ENCODE results near the gene ARSG. TPM values are rescaled to one million over a fixed set of nuclear protein-coding genes. Genes with fewer than 3 reads are reported as not detected.
A peak's percentile ranks its signal among the peaks of the same experiment; 100 is the strongest.

ARSG gene
- polyA plus RNA-seq, 3 donors = 15.5 to 19.3 (median 19.2) TPM

- H3K9me3 ChIP-seq (replicated peaks in 1 of 2; ENCODE audit: control insufficient read depth in 1 of 2, insufficient read depth in 1 of 2, low read length in 2 of 2) = no peaks in the 10 kb centered on the region
- no peaks in the 10 kb centered on the region for H3K36me3 Mint-ChIP-seq
- no peak for TF ChIP-seq CTCF (IDR thresholded peaks at IDR 0.05)
- H2AFZ ChIP-seq (ENCODE audit: insufficient read depth, low read depth, low read length, poor library complexity, severe bottlenecking) = no peak overlapping the region
- peaks cover 27 to 31% of the 10 kb centered on the region in 2 donors for H3K4me1 ChIP-seq (ENCODE audit: control insufficient read depth in 1 of 2, insufficient read depth in 2 of 2, low read length in 2 of 2)
- no CpG with 5 or more reads among the region's 1 CpG for WGBS (ENCODE audit: insufficient coverage)
- no peak overlapping the region for H3K27ac ChIP-seq (ENCODE audit: low read depth in 1 of 2, low read length in 2 of 2)
- peaks cover 0 to 4% (median 0%) of the 10 kb centered on the region in 7 donors for H3K9me3 Mint-ChIP-seq
- H3K79me2 ChIP-seq (ENCODE audit: insufficient read depth, low read length) = peaks cover 4% of the 10 kb centered on the region
- peaks cover 40% of the 10 kb centered on the region for H3K4me1 Mint-ChIP-seq
- no peak overlapping the region for H3K9ac ChIP-seq (ENCODE audit: insufficient read depth, low read length, poor library complexity, severe bottlenecking)
- peak overlapping the region in 4 of 7 donors; percentile 3 to 59 (median 16) for H3K27ac Mint-ChIP-seq
- intact Hi-C loops (cut with micrococcal nuclease) = loop anchor here (5.0 to 10.0 kb wide), 3 partner anchors 51 to 496 kb away; partner anchors contain the start of gene PRKAR1A (in 1 of the 2)
- peaks cover 0 to 8% (median 3%) of the 10 kb centered on the region in 3 donors for H3K27me3 Mint-ChIP-seq (ENCODE audit: low read depth in 3 of 3)
- no peaks in the 10 kb centered on the region for H3K36me3 ChIP-seq (replicated peaks in 1 of 2; ENCODE audit: control insufficient read depth in 1 of 2, insufficient read depth in 2 of 2, low read length in 2 of 2)
- H3K4me3 ChIP-seq (replicated peaks in 1 of 3; ENCODE audit: low read depth in 2 of 3, low read length in 3 of 3) = no peak overlapping the region
- H3K27me3 ChIP-seq (ENCODE audit: control insufficient read depth in 2 of 2, insufficient read depth in 2 of 2, low read length in 2 of 2) = peaks cover 0 to 5% of the 10 kb centered on the region in 2 donors
- H3K4me3 Mint-ChIP-seq = no peak overlapping the region
- no peaks in the 10 kb centered on the region for H4K20me1 ChIP-seq (ENCODE audit: insufficient read depth, low read length)
- peak in 2 of 3 donors; percentile 49 to 55 for DNase-seq
- no peak overlapping the region for H3K4me2 ChIP-seq (replicated peaks; ENCODE audit: extremely low read depth, low read length, poor library complexity, severe bottlenecking)
Measured at GRCh38 chr17:68461122-68461539, 169.8 kb downstream of the ARSG start.

DNA sequence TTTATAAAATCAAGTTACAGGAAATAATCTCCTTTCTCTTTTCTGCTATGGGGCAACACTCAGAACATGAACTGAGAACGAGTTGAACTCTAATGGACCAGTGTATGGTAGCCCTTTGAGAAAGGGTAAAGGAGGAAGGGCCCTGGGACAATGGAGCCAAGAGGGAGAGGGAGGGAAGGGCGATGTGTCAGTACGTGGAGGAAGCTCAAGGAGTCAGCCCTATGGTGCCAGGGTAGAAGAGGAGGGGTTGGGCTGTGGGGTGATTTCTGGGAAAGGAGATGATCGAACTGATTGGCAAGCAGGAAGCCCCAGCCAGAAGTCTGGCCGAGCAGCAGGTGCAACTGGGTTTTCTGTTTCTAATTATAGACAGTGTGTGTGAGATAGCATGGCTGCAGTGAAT lies 170.3 kb downstream of the ARSG start:
- peak overlapping the region in 1 of 2 donors; percentile 9 for H3K4me3 Mint-ChIP-seq
- H3K9me3 Mint-ChIP-seq = no peaks in the 10 kb centered on the region
- H2AFZ ChIP-seq (ENCODE audit: insufficient read depth, low read depth, low read length, poor library complexity, severe bottlenecking) = no peak overlapping the region
- intact Hi-C loops (cut with micrococcal nuclease) = loop anchor here (5.0 to 10.0 kb wide), 3 partner anchors 51 to 497 kb away; partner anchors contain the start of gene PRKAR1A (in 1 of the 2)
- no peaks in the 10 kb centered on the region for H4K20me1 ChIP-seq (ENCODE audit: insufficient read depth, low read length)
- peaks cover 23 to 27% of the 10 kb centered on the region in 2 donors for H3K4me1 ChIP-seq (ENCODE audit: control insufficient read depth in 1 of 2, insufficient read depth in 2 of 2, low read length in 2 of 2)
- H3K36me3 Mint-ChIP-seq = no peaks in the 10 kb centered on the region
- H3K79me2 ChIP-seq (ENCODE audit: insufficient read depth, low read length) = peaks cover 4% of the 10 kb centered on the region
- H3K27ac ChIP-seq (ENCODE audit: low read depth in 1 of 2, low read length in 2 of 2) = no peak overlapping the region
- H3K4me2 ChIP-seq (replicated peaks; ENCODE audit: extremely low read depth, low read length, poor library complexity, severe bottlenecking) = no peak overlapping the region
- peak overlapping the region in 5 of 7 donors; percentile 28 to 82 (median 70) for H3K27ac Mint-ChIP-seq
- H3K4me1 Mint-ChIP-seq = peaks cover 36% of the 10 kb centered on the region
- peaks cover 0 to 5% of the 10 kb centered on the region in 2 donors for H3K27me3 ChIP-seq (ENCODE audit: control insufficient read depth in 2 of 2, insufficient read depth in 2 of 2, low read length in 2 of 2)
- peak in 2 of 3 donors; percentile 25 to 43 for DNase-seq
- no peak for TF ChIP-seq CTCF (IDR thresholded peaks at IDR 0.05)
- H3K9ac ChIP-seq (ENCODE audit: insufficient read depth, low read length, poor library complexity, severe bottlenecking) = no peak overlapping the region
- peaks cover 0 to 8% (median 3%) of the 10 kb centered on the region in 3 donors for H3K27me3 Mint-ChIP-seq (ENCODE audit: low read depth in 3 of 3)
- no peak overlapping the region for H3K4me3 ChIP-seq (replicated peaks in 1 of 3; ENCODE audit: low read depth in 2 of 3, low read length in 3 of 3)
- no peaks in the 10 kb centered on the region for H3K9me3 ChIP-seq (replicated peaks in 1 of 2; ENCODE audit: control insufficient read depth in 1 of 2, insufficient read depth in 1 of 2, low read length in 2 of 2)
- no peaks in the 10 kb centered on the region for H3K36me3 ChIP-seq (replicated peaks in 1 of 2; ENCODE audit: control insufficient read depth in 1 of 2, insufficient read depth in 2 of 2, low read length in 2 of 2)
- 3% methylated on average over 5 of the region's 5 CpGs for WGBS (ENCODE audit: insufficient coverage)
